Stimulated activated CD4-positive, alpha-beta T cell treated with anti-CD3 and anti-CD28 coated beads, TNF-alpha, amount 100 ng/mL, for 4 hours (primary cell): ENCODE results near the gene UGT1A10.
"Not testable (repeated sequence)": the region's sequence is repeated elsewhere in the genome, so short reads cannot be mapped to it uniquely, and the experiment has no call there.

Source experiments
- DNase-seq, 3 experiments: peaks; one replicate each; pipeline ENCODE4 v3.0.0-alpha.2; 2020; ENCODE audit warnings: low read depth in 3 of 3

The UGT1A10 gene

GRCh38 chr2:233636306-233636705, at the start of gene UGT1A10:
Gene UGT1A10, plus strand, starts transcription at chr2:233636448. Its CDS starts 75 bp downstream, at chr2:233636523.
- not testable (repeated sequence) for DNase-seq

- no peak for DNase-seq
These were observed 47.8 kb upstream of the UGT1A10 start for GRCh38 chr2:233588400-233588799.

DNA sequence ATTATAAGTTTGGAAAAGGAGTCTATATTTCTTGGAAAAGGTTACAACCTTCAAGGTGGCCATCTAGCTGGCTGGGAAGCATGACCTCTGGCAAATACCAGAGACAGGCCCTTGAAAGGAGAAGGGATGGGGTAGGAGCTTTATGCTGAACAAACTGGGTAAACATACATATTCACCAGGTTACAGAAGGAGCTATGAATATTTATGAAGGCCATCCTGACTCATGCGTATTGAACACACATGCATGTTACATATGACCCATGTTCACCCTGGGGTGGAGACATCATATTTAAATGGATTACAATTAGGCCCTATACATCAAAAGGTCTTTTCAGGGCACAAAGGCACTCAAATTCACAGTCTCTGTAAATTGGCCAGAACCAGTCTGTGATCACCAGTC, 43.5 kb upstream of the UGT1A10 start:
- not testable (repeated sequence) for DNase-seq

DNA sequence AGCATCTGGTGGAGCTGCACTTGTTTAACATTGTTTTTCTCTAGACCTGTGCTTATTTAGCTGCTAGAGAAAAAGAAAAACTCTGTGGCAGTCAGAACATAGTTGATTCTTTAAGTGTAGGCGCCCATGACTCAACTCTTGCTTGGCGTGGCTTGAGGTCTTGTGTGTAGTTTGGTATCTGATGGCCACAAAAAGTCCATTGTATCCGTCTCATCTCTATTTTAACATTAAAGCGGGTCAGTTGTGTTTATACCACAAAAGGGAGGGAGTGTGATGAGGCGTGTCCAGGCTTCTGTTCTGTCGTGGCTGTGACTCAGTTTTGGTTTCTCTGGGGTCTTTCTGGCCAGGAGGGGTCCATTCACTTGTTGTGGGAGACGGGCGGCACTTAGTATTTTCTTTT, 43.0 kb upstream of the UGT1A10 start:
- DNase-seq, result no peak

DNA sequence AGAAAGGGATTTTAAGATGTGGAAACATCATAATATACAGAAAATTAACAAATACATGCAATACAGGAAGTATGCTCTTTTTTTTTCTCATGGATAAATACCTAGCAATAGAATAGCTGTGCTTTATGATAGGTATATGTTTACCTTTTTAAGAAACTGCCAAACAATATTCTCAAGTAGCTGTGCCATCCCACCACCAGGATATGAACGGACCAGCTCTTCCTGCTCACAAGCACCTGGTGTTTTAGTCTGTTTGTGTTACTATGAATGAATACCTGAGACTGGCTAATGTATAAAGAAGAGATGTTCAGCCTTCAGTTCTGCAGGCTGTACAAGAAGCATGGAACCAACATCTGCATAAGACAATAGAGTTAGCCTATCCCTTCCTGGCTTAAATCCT, 38.7 kb upstream of the UGT1A10 start:
- DNase-seq, result no peak

DNA sequence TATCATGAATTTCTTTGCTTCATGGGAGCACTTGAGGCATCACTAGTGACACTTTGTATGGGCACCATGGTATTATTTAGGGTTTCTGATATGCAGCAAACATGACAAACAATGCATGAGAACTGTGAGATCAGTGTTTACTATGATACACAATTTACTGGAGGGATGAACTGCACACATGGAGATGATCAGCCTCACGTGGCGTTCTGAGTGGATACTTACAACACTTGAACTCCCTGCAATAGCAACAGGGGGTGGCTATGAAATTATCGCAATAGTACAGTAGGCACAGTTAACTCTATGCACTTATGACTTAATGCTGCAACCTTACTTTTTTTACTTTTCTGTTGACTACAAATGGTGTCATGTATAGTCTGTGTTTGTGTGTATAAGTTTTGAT, 37.3 kb upstream of the UGT1A10 start:
- DNase-seq, result no peak

DNA sequence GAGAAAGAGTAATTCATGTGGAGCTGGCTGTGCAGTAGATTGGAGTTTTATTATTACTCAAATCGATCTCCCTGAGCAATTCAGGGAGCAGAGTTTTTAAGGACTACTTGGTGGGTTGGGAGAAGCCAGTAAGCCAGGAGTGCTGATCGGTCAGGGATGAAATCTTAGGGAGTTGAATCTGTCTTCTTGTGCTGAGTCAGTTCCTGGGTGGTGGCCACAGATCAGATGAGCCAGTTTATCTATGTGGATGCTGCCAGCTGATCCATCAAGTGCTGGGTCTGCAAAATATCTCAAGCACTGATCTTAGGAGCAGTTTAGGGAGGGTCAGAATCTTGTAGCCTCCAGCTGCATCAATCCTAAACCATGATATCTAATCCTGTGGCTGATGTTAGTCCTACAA, 35.9 kb upstream of the UGT1A10 start:
- no peak for DNase-seq

- DNase-seq, result no peak
These were observed 34.2 kb upstream of the UGT1A10 start for GRCh38 chr2:233602076-233602475.

DNA sequence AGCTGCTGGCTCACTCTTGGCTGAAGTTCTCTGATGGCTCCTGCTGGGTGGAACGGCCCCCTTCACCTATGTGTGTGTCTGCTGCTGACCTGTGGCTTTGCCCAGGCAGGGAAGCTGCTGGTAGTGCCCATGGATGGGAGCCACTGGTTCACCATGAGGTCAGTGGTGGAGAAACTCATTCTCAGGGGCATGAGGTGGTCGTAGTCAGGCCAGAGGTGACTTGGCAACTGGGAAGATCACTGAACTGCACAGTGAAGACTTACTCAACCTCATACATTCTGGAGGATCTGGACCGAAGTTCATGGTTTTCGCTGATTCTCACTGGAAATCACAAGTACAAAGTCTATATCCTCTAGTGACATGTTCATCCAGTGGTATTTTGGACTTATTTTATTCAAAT, 32.7 kb upstream of the UGT1A10 start:
- no peak for DNase-seq

DNA sequence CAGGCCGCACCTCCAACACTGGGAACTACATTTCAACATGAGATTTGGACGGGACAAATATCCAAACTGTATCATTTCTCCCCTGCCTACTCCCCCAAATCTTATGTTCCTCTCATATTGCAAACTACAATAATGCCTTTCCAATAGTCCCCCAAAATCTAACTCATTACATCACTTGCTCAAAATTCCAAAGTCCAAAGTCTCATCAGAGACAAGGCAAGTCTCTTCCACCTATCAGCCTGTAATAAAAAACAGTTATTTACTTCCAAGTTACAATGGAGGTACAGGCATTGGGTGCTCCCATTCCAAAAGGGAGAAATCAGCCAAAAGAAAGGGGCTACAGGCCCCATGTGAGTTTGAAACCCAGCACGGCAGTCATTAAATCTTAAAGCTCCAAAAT, 31.4 kb upstream of the UGT1A10 start:
- no peak for DNase-seq

- no peak for DNase-seq
These were observed 30.6 kb upstream of the UGT1A10 start for GRCh38 chr2:233605680-233606079.

DNA sequence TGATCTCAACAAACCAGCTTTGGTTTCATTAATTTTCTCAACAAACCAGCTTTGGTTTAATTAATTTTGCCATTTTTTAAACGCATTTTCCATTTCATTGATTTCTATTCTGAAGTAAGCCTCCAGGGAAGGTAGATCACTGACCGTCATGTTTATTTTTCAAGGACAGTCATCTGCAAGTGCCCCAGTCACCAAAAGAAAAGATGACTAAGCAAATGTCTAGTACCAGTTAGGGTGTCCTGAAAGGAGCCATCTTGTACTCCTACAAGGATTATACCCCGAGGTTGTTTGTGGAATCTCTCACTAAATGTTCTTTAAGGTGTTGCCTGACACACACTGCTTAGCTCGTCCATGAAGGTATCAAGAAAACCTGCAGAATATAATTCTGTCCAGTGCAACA, 25.0 kb upstream of the UGT1A10 start:
- DNase-seq, result no peak

DNA sequence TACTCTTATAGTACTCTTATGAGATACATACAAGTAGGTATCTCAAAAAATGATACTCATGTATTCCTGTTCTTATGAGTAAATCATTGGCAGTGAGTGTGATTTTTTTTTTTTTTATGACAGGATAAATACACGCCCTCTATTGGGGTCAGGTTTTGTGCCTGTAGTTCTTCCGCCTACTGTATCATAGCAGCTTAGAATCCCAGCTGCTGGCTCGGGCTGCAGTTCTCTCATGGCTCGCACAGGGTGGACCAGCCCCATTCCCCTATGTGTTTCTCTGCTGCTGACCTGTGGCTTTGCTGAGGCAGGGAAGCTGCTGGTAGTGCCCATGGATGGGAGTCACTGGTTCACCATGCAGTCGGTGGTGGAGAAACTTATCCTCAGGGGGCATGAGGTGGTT, 18.8 kb upstream of the UGT1A10 start, which contains the start of gene UGT1A8:
Gene UGT1A8 (plus strand): TSS at position 158 of the 400 bp plus-strand sequence. CDS start 75 bp downstream, at position 233.
- not testable (repeated sequence) for DNase-seq

GRCh38 chr2:233620204-233620603, 16.0 kb upstream of the UGT1A10 start:
- no peak for DNase-seq

- not testable (repeated sequence) for DNase-seq
These were observed 14.4 kb upstream of the UGT1A10 start for GRCh38 chr2:233621863-233622262.

DNA sequence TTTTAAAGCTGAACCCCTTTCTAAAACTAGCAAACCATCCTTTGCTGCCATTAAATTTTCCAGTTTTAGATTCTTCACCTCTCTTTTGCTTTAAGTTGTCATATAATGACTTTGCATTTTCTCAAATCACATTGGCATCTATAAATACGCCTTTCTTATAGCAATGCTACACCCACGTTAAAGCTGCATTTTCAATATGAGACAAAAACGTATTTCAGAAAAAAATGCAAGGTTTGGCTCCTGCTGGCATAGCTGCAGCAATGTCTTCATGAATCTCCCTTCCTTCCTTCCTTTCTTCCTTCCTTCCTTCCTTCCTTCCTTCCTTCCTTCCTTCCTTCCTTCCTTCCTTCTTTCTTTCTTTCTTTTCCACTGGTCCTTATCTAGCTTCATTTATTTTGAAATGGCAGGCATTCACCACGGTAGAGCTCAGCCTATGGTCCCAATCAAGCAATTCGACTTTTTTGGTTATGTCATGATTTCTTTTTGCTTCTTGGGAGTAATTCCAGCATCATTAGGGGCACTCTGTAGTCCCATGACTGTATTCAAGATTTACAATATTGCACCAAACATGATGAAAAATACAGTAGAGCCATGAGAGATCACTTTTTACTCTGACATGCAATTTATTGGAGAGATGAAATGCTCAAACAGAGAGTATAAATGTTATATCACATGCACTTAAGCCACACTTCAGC, 8.8 kb upstream of the UGT1A10 start:
- DNase-seq, result no peak

- no peak for DNase-seq
These were observed 2.6 kb downstream of the UGT1A10 start for GRCh38 chr2:233638836-233639235.

GRCh38 chr2:233639860-233640259, 3.6 kb downstream of the UGT1A10 start:
- no peak for DNase-seq

- no peak for DNase-seq
These were observed 6.9 kb downstream of the UGT1A10 start for GRCh38 chr2:233643128-233643527.

DNA sequence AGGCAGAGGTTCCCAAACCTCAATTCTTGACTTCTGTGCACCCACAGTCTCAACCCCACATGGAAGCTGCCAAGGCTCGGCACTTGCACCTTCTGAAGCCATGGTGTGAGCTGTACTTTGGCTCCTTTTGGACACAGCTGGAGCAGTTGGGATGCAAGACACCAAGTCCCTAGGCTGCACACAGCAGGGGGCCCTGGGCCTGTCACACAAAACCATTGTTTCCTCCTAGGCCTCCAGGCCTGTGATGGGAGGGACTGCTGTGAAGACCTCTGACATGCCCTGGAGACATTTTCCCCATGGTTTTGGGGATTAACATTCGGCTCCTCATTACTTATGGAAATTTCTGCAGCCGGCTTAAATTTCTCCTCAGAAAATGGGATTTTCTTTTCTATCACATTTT, 9.8 kb downstream of the UGT1A10 start:
- not testable (repeated sequence) for DNase-seq

DNA sequence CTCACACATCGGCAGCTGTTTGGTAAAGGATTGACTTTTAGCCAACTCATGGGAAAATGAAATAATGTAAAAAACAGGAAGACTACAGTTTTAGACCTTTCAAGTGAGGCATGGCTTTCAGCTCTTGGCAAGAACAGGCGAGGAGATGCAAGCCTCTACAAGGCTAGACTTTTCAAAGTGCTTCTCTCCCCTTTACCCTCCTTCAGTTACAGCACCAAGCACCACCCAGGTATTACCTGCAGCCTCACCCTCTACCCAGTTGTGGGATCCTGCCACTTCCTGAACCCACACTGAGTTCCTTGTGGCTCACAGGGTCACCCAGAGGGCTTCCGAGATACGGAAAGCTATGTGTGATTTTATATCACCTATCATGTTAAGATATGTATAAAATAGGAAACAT, 14.7 kb downstream of the UGT1A10 start:
- no peak for DNase-seq

GRCh38 chr2:233651430-233651829, 15.2 kb downstream of the UGT1A10 start:
- DNase-seq, result no peak

- no peak for DNase-seq
These were observed 18.3 kb downstream of the UGT1A10 start for GRCh38 chr2:233654501-233654900.

DNA sequence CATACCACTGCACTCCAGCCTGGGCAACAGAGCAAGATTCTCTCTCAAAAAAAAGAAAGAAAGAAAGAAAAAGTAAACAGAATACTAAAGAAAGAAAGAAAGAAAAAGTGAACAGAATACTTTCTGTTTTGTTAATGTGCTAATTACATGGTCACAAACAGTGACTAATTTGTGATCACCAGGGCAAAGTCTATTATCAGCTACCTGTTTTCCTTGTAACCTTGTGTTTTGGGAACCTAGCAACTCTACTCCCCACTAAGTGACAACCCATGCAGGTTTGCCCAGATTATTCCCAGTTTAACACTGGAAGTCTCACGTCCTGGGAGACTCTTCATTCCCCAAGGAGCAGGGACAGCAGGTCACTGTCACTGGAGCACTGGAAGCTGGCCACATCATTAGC, 18.8 kb downstream of the UGT1A10 start:
- DNase-seq, result no peak
